GM12873 (cell line): Measurements from ENCODE around the gene ANTXRL.

Experiments used
- CTCF ChIP-seq: IDR thresholded peaks from 2 replicates; pipeline ENCODE4 v1.5.1; 2012; ENCODE audit warnings: low read depth, mild to moderate bottlenecking, moderate library complexity, low read length, control low read depth; ENCODE audit not compliant: insufficient read depth; ENCODE audit errors: missing control alignments

Gene ANTXRL

GRCh38 chr10:46310851-46311250 lies 24.1 kb downstream of the ANTXRL start:
- no peak for TF ChIP-seq CTCF

GRCh38 chr10:46311501-46311951 lies 24.7 kb downstream of the ANTXRL start:
- no peak for TF ChIP-seq CTCF

- TF ChIP-seq CTCF: no peak
These were observed 26.2 kb downstream of the ANTXRL start for GRCh38 chr10:46312953-46313352.

- TF ChIP-seq CTCF: no peak
These were observed 27.3 kb downstream of the ANTXRL start for GRCh38 chr10:46314071-46314470.

- TF ChIP-seq CTCF: no peak
These were observed 30.6 kb downstream of the ANTXRL start for GRCh38 chr10:46317370-46317769.

- no peak for TF ChIP-seq CTCF
These were observed 31.1 kb downstream of the ANTXRL start for GRCh38 chr10:46317889-46318288.

- TF ChIP-seq CTCF: no peak
These were observed 32.0 kb downstream of the ANTXRL start for GRCh38 chr10:46318799-46319198.
